ENCODE data around the gene TMEM87B. TPM values are rescaled to one million over a fixed set of nuclear protein-coding genes. Genes with fewer than 3 reads are reported as not detected.

The TMEM87B gene
- total RNA-seq, 1 experiment from 2014 or later = 21.8 TPM

- Histone ChIP-seq H3K27me3 (replicated peaks; ENCODE audit: insufficient read depth, low read depth, low read length, poor library complexity) (no peaks in the 10 kb centered on the region), H3K4me3 (ENCODE audit: low read depth, low read length, poor library complexity, severe bottlenecking) (no peak overlapping the region), H3K36me3 (ENCODE audit: insufficient read depth, low read length, poor library complexity, severe bottlenecking) (no peaks in the 10 kb centered on the region), H3K9me3 (ENCODE audit: low read depth, low read length, poor library complexity, severe bottlenecking) (no peaks in the 10 kb centered on the region), H3K4me1 (ENCODE audit: insufficient read depth, low read length, poor library complexity, severe bottlenecking) (no peaks in the 10 kb centered on the region), H3K27ac (ENCODE audit: low read depth, low read length, poor library complexity, severe bottlenecking) (no peak overlapping the region)
- CTCF ChIA-PET = no interaction called here
- intact Hi-C loops (cut with micrococcal nuclease; ENCODE audit: unreplicated experiment) = no loop called here
- BruUV-seq (replicated peaks) = no TSS peak
- TF ChIP-seq EZH2 (IDR thresholded peaks at IDR 0.05; ENCODE audit: borderline replicate concordance, low read depth, low read length, poor library complexity, severe bottlenecking) (no peak), CTCF (conservative IDR thresholded peaks at IDR 0.05; ENCODE audit: low read depth, low read length) (no peak)
- DNase-seq (ENCODE audit: low spot score) = no peak
- POLR2A ChIA-PET (ENCODE audit: low non-redundant PET) = no interaction called here
Observed at GRCh38 chr2:112153179-112153490, 98.1 kb downstream of the TMEM87B start.

GRCh38 chr2:112153501-112153900 lies 98.4 kb downstream of the TMEM87B start:
- Histone ChIP-seq H3K27me3 (replicated peaks; ENCODE audit: insufficient read depth, low read depth, low read length, poor library complexity) (no peaks in the 10 kb centered on the region), H3K36me3 (ENCODE audit: insufficient read depth, low read length, poor library complexity, severe bottlenecking) (no peaks in the 10 kb centered on the region), H3K4me3 (ENCODE audit: low read depth, low read length, poor library complexity, severe bottlenecking) (no peak overlapping the region), H3K27ac (ENCODE audit: low read depth, low read length, poor library complexity, severe bottlenecking) (no peak overlapping the region), H3K4me1 (ENCODE audit: insufficient read depth, low read length, poor library complexity, severe bottlenecking) (no peaks in the 10 kb centered on the region), H3K9me3 (ENCODE audit: low read depth, low read length, poor library complexity, severe bottlenecking) (no peaks in the 10 kb centered on the region)
- TF ChIP-seq EZH2 (IDR thresholded peaks at IDR 0.05; ENCODE audit: borderline replicate concordance, low read depth, low read length, poor library complexity, severe bottlenecking) (no peak), CTCF (conservative IDR thresholded peaks at IDR 0.05; ENCODE audit: low read depth, low read length) (no peak)
- ChIA-PET POLR2A (ENCODE audit: low non-redundant PET) (no interaction called here), CTCF (no interaction called here)
- intact Hi-C loops (cut with micrococcal nuclease; ENCODE audit: unreplicated experiment) = no loop called here
- no peak for DNase-seq (ENCODE audit: low spot score)
- no TSS peak for BruUV-seq (replicated peaks)

- ChIA-PET POLR2A (ENCODE audit: low non-redundant PET) (no interaction called here), CTCF (no interaction called here)
- H3K9me3 ChIP-seq (ENCODE audit: low read depth, low read length, poor library complexity, severe bottlenecking) = no peaks in the 10 kb centered on the region
- no peak for DNase-seq (ENCODE audit: low spot score)
- no peaks in the 10 kb centered on the region for H3K36me3 ChIP-seq (ENCODE audit: insufficient read depth, low read length, poor library complexity, severe bottlenecking)
- no peaks in the 10 kb centered on the region for H3K27me3 ChIP-seq (replicated peaks; ENCODE audit: insufficient read depth, low read depth, low read length, poor library complexity)
- TF ChIP-seq CTCF (conservative IDR thresholded peaks at IDR 0.05; ENCODE audit: low read depth, low read length) (no peak), EZH2 (IDR thresholded peaks at IDR 0.05; ENCODE audit: borderline replicate concordance, low read depth, low read length, poor library complexity, severe bottlenecking) (no peak)
- no peak overlapping the region for H3K4me3 ChIP-seq (ENCODE audit: low read depth, low read length, poor library complexity, severe bottlenecking)
- intact Hi-C loops (cut with micrococcal nuclease; ENCODE audit: unreplicated experiment) = no loop called here
- BruUV-seq (replicated peaks) = no TSS peak
- H3K4me1 ChIP-seq (ENCODE audit: insufficient read depth, low read length, poor library complexity, severe bottlenecking) = no peaks in the 10 kb centered on the region
- no peak overlapping the region for H3K27ac ChIP-seq (ENCODE audit: low read depth, low read length, poor library complexity, severe bottlenecking)
Observed at GRCh38 chr2:112154246-112155117, 99.4 kb downstream of the TMEM87B start.

Measured in A673 (cell line).